Chondrocyte (in vitro differentiated cells): Measurements from ENCODE around the gene LDLRAD4. TPM values are rescaled to one million over a fixed set of nuclear protein-coding genes. Genes with fewer than 3 reads are reported as not detected.
A peak's percentile ranks its signal among the peaks of the same experiment; 100 is the strongest.
"Not testable (repeated sequence)": the region's sequence is repeated elsewhere in the genome, so short reads cannot be mapped to it uniquely, and the experiment has no call there.

Source experiments
- DNase-seq: peaks from one replicate; pipeline ENCODE4 v3.0.0; 2021; ENCODE audit warnings: mixed read lengths, low spot score
- H3K27ac Mint-ChIP-seq: one replicate; pipeline ENCODE4 v1.8.0; 2021; ENCODE audit warnings: mild to moderate bottlenecking, moderate library complexity, mixed read lengths; ENCODE audit not compliant: unreplicated experiment
- H3K27me3 Mint-ChIP-seq: 2 replicates; pipeline ENCODE4 v1.8.0; 2021; ENCODE audit warnings: low read depth, mixed read lengths
- H3K36me3 Mint-ChIP-seq: 2 replicates; pipeline ENCODE4 v1.8.0; 2021; ENCODE audit warnings: low read depth, mixed read lengths
- H3K4me1 Mint-ChIP-seq: 2 replicates; pipeline ENCODE4 v1.8.0; 2021; ENCODE audit warnings: low read depth, mild to moderate bottlenecking, mixed read lengths
- H3K4me3 Mint-ChIP-seq: one replicate; pipeline ENCODE4 v1.8.0; 2021; ENCODE audit warnings: mild to moderate bottlenecking, moderate library complexity, mixed read lengths; ENCODE audit not compliant: unreplicated experiment
- H3K9me3 Mint-ChIP-seq: 2 replicates; pipeline ENCODE4 v1.8.0; 2021; ENCODE audit warnings: low read depth, mixed read lengths
- CTCF ChIP-seq: fragments of 200-600 bp; sonication (generic); IDR thresholded peaks from 2 replicates; pipeline ENCODE4 v1.5.0; 2021; ENCODE audit warnings: antibody characterized with exemption, mild to moderate bottlenecking, moderate library complexity
- total RNA-seq: library from RNA; stranded (reverse); gene quantifications from 3 replicates; pipeline ENCODE4 v1.2.1, GENCODE V29; 2021

LDLRAD4 gene
- total RNA-seq, 1 donor from 2014 or later: 80.5 TPM

- peaks cover 14% of the 10 kb centered on the region for H3K36me3 Mint-ChIP-seq
- no peak for DNase-seq
- peaks cover 27% of the 10 kb centered on the region for H3K9me3 Mint-ChIP-seq
- H3K27ac Mint-ChIP-seq: no peak overlapping the region
- TF ChIP-seq CTCF: no peak
- no peak overlapping the region for H3K4me3 Mint-ChIP-seq
- no peaks in the 10 kb centered on the region for H3K27me3 Mint-ChIP-seq
- H3K4me1 Mint-ChIP-seq: peaks cover 42% of the 10 kb centered on the region
Observed at GRCh38 chr18:13339653-13340052, 121.1 kb downstream of the LDLRAD4 start.

GRCh38 chr18:13346449-13346848 is 127.9 kb downstream of the LDLRAD4 start:
- Mint-ChIP-seq H3K36me3 (peaks cover 31% of the 10 kb centered on the region), H3K9me3 (peaks cover 42% of the 10 kb centered on the region)

GRCh38 chr18:13353084-13353823 is 134.7 kb downstream of the LDLRAD4 start:
- DNase-seq: no peak
- H3K9me3 Mint-ChIP-seq: peaks cover 19% of the 10 kb centered on the region
- peaks cover 30% of the 10 kb centered on the region for H3K4me1 Mint-ChIP-seq
- H3K27me3 Mint-ChIP-seq: no peaks in the 10 kb centered on the region
- peak overlapping the region; percentile 50 for H3K27ac Mint-ChIP-seq
- TF ChIP-seq CTCF: no peak
- peaks cover 16% of the 10 kb centered on the region for H3K36me3 Mint-ChIP-seq
- H3K4me3 Mint-ChIP-seq: no peak overlapping the region

More at GRCh38 chr18:13346449-13346848, 127.9 kb downstream of the LDLRAD4 start:
- not testable (repeated sequence) for H3K4me1 Mint-ChIP-seq, DNase-seq, H3K27me3 Mint-ChIP-seq, H3K27ac Mint-ChIP-seq, H3K4me3 Mint-ChIP-seq

GRCh38 chr18:13354402-13354801 is 135.8 kb downstream of the LDLRAD4 start:
- peaks cover 13% of the 10 kb centered on the region for H3K9me3 Mint-ChIP-seq
- no peak overlapping the region for H3K4me3 Mint-ChIP-seq
- H3K27ac Mint-ChIP-seq: peak overlapping the region; percentile 2
- no peak for TF ChIP-seq CTCF
- peaks cover 13% of the 10 kb centered on the region for H3K36me3 Mint-ChIP-seq
- H3K4me1 Mint-ChIP-seq: peaks cover 30% of the 10 kb centered on the region
- DNase-seq: no peak
- no peaks in the 10 kb centered on the region for H3K27me3 Mint-ChIP-seq

GRCh38 chr18:13356032-13356431 is 137.5 kb downstream of the LDLRAD4 start:
- no peaks in the 10 kb centered on the region for H3K27me3 Mint-ChIP-seq
- no peaks in the 10 kb centered on the region for H3K9me3 Mint-ChIP-seq
- H3K4me1 Mint-ChIP-seq: peaks cover 34% of the 10 kb centered on the region
- no peak for DNase-seq
- TF ChIP-seq CTCF: no peak
- no peak overlapping the region for H3K4me3 Mint-ChIP-seq
- no peaks in the 10 kb centered on the region for H3K36me3 Mint-ChIP-seq
- H3K27ac Mint-ChIP-seq: no peak overlapping the region

GRCh38 chr18:13357289-13357688 is 138.7 kb downstream of the LDLRAD4 start:
- TF ChIP-seq CTCF: no peak
- no peak for DNase-seq
- Mint-ChIP-seq H3K4me3 (no peak overlapping the region), H3K4me1 (peaks cover 34% of the 10 kb centered on the region), H3K9me3 (no peaks in the 10 kb centered on the region), H3K36me3 (peaks cover 3% of the 10 kb centered on the region), H3K27me3 (no peaks in the 10 kb centered on the region), H3K27ac (no peak overlapping the region)
